Stimulated activated naive CD8-positive, alpha-beta T cell treated with anti-CD3 and anti-CD28 coated beads, Interleukin-15, amount 100 ng/mL, for 72 hours (primary cell): ENCODE results near the gene SAGE1.
"Not testable (repeated sequence)": the region's sequence is repeated elsewhere in the genome, so short reads cannot be mapped to it uniquely, and the experiment has no call there.

Experiments used
- ATAC-seq: fragments of 150-1000 bp; cut with Tn5 transposase; 2 replicates; pipeline ENCODE4 v1.10.0; 2021; ENCODE audit warnings: mild to moderate bottlenecking, moderate library complexity
- DNase-seq, 2 donors: peaks; one replicate each; pipeline ENCODE4 v3.0.0; 2021 to 2022
- H3K27ac Mint-ChIP-seq, 2 donors: one replicate each; pipeline ENCODE4 v1.8.0; 2022; ENCODE audit warnings: mild to moderate bottlenecking in 2 of 2, mixed read lengths in 2 of 2, moderate library complexity in 2 of 2
- H3K27me3 Mint-ChIP-seq: one replicate; pipeline ENCODE4 v1.8.0; 2022; ENCODE audit warnings: mixed read lengths
- H3K4me1 Mint-ChIP-seq: one replicate; pipeline ENCODE4 v1.8.0; 2022; ENCODE audit warnings: mild to moderate bottlenecking, mixed read lengths
- H3K4me3 Mint-ChIP-seq, 2 donors: one replicate each; pipeline ENCODE4 v1.8.0; 2022; ENCODE audit warnings: mild to moderate bottlenecking in 2 of 2, mixed read lengths in 2 of 2, moderate library complexity in 1 of 2
- H3K9me3 Mint-ChIP-seq, 2 donors: one replicate each; pipeline ENCODE4 v1.8.0; 2022; ENCODE audit warnings: mixed read lengths in 2 of 2

The SAGE1 gene, protein sequence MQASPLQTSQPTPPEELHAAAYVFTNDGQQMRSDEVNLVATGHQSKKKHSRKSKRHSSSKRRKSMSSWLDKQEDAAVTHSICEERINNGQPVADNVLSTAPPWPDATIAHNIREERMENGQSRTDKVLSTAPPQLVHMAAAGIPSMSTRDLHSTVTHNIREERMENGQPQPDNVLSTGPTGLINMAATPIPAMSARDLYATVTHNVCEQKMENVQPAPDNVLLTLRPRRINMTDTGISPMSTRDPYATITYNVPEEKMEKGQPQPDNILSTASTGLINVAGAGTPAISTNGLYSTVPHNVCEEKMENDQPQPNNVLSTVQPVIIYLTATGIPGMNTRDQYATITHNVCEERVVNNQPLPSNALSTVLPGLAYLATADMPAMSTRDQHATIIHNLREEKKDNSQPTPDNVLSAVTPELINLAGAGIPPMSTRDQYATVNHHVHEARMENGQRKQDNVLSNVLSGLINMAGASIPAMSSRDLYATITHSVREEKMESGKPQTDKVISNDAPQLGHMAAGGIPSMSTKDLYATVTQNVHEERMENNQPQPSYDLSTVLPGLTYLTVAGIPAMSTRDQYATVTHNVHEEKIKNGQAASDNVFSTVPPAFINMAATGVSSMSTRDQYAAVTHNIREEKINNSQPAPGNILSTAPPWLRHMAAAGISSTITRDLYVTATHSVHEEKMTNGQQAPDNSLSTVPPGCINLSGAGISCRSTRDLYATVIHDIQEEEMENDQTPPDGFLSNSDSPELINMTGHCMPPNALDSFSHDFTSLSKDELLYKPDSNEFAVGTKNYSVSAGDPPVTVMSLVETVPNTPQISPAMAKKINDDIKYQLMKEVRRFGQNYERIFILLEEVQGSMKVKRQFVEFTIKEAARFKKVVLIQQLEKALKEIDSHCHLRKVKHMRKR

DNA sequence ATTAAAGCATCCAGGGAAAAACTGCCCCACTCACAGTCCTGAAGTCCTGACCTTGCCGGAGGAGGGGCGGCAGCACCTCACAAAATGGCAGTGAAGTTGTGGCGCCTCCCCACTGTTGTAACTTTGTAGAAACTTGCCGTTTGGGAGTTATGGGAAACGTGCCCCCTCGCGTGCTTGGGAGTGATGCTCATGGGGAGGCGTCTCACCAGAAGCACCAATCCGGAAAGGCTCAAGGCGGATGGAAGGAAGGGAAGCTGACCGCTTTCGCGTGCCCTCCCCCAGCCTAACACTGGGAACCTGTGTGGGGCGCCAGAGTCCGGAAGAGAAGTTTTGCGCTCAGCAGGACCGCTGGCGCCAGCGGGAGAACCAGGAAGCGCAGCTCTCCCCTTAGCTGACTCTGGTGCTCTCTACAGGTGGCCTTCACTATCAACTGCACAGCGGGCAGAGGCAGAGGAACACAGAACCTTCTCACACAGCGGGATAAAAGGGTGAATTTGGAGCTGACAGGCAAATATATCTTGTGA is at the start of gene SAGE1, which contains the start of gene CT45A10:
TSS of gene SAGE1 (plus strand) at position 423 of the 524 bp plus-strand sequence. CDS start 2,527 bp downstream, outside the sequence.
TSS of gene CT45A10 (minus strand) at position 151 of the 524 bp plus-strand sequence. CDS start 8,100 bp downstream, outside the sequence.
- Mint-ChIP-seq H3K27me3 (no peaks in the 10 kb centered on the region), H3K9me3 (no peaks in the 10 kb centered on the region), H3K4me1 (no peaks in the 10 kb centered on the region), H3K4me3 (no peak within 1 kb of the TSS), H3K27ac (no peak within 1 kb of the TSS)
- ATAC-seq (no peak), DNase-seq (no peak)

DNA sequence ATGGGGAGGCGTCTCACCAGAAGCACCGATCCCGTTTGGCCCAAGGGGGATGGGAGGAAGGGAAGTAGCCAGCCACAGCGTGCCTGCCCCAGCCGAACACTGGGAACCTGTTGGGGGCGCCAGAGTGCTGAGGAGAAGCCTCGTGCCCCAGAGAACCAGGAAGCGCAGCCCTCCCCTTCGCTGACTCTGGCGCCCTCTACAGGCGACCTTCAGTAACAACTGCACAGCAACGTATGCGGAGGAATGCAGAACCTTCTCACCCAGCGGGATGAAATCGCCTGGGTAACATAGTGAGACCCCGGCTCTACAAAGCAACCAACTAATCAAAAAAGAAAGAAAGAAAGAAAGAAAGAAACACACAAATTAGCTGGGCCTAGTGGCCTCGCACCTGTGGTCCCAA is 39.1 kb upstream of the SAGE1 start, which contains the start of gene CT45A8:
TSS of gene CT45A8 (minus strand) at position 101 of the 400 bp plus-strand sequence. CDS start 3,755 bp downstream, outside the sequence.
- not testable (repeated sequence) for H3K4me1 Mint-ChIP-seq, ATAC-seq, H3K27me3 Mint-ChIP-seq

DNA sequence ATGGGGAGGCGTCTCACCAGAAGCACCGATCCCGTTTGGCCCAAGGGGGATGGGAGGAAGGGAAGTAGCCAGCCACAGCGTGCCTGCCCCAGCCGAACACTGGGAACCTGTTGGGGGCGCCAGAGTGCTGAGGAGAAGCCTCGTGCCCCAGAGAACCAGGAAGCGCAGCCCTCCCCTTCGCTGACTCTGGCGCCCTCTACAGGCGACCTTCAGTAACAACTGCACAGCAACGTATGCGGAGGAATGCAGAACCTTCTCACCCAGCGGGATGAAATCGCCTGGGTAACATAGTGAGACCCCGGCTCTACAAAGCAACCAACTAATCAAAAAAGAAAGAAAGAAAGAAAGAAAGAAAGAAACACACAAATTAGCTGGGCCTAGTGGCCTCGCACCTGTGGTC is 21.8 kb upstream of the SAGE1 start, which contains the start of gene CT45A9:
TSS of gene CT45A9 (minus strand) at position 101 of the 400 bp plus-strand sequence. CDS start 3,751 bp downstream, outside the sequence.
- H3K27ac Mint-ChIP-seq, H3K9me3 Mint-ChIP-seq, H3K4me1 Mint-ChIP-seq, DNase-seq, ATAC-seq, H3K4me3 Mint-ChIP-seq, H3K27me3 Mint-ChIP-seq: not testable (repeated sequence)

More for the DNA sequence above, 39.1 kb upstream of the SAGE1 start, which contains the start of gene CT45A8:
- not testable (repeated sequence) for H3K4me3 Mint-ChIP-seq, H3K9me3 Mint-ChIP-seq, H3K27ac Mint-ChIP-seq, DNase-seq

DNA sequence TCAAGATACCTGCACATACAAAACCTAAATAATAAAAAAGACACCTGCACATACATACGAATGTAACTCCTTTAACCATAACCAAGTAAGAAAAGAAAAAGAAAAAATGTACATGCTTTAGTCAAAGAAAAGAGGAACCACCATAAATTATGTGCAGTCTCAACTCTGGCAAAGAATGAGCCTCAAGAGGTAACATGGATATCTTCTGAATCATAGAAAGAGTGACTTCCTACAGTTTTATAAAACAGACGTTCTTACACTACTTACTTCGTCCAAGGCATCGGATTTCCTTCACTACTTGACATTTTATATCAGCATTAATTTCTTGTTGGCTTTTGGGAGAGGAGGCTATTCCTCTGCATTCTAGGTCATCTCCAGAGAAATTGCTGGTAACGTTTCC is 10.8 kb upstream of the SAGE1 start:
- not testable (repeated sequence) for ATAC-seq, H3K27ac Mint-ChIP-seq, DNase-seq, H3K4me3 Mint-ChIP-seq, H3K4me1 Mint-ChIP-seq, H3K9me3 Mint-ChIP-seq, H3K27me3 Mint-ChIP-seq

DNA sequence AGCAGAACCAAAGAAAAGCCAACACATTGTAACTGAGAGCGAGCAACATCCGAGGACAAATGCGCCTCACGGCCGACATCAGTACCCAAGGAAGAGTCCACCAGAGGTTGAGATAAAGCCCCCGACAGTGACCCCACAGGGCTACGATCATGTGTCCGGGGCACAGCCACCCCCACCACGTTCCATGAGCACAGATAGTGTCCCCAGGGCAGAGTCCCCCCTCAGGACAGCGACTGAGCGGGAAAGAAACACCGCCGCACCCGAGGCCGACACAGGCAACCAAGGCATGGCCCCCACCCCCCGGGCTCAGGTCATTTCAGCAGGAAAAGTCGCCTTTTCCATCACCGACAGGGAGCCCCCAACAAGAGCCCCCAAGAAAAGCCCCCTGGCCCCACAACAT is 5.3 kb upstream of the SAGE1 start:
- H3K27ac Mint-ChIP-seq, H3K9me3 Mint-ChIP-seq, H3K4me3 Mint-ChIP-seq, ATAC-seq, DNase-seq, H3K4me1 Mint-ChIP-seq, H3K27me3 Mint-ChIP-seq: not testable (repeated sequence)

DNA sequence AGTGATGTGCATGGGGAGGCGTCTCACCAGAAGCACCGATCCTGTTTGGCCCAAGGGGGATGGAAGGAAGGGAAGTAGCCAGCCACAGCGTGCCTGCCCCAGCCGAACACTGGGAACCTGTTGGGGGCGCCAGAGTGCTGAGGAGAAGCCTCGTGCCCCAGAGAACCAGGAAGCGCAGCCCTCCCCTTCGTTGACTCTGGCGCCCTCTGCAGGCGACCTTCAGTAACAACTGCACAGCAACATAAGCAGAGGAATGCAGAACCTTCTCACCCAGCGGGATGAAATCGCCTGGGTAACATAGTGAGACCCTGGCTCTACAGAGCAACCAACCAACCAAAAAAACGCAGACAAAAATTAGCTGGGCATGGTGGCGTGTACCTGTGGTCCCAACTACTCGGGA is 4.5 kb upstream of the SAGE1 start:
- DNase-seq: peak; percentile 34 to 47

DNA sequence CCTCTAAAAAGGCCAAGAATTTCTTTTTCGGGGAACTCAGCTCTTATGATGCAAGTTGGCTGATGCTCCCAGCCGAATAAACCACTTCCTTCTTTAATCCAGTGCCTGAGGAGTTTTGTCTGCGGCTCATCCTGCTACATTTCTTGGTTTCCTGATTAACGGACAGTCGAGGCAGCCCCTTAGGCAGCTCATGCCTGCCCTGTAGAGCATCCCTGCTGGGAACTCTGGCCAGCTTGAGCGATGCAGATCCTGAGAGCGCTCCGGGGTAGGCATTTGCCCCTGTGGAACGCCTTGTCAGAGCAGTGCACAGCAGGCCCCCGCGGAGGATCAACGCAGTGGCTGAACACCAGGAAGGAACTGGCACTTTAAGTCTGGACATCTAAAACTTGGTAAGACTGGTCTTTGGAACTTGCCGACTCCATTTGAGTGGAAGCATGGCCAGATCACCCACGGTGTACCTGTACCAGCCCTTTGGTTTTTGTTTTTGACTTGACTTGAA is 3.4 kb upstream of the SAGE1 start:
- Mint-ChIP-seq H3K27ac (no peak overlapping the region), H3K9me3 (no peaks in the 10 kb centered on the region), H3K4me3 (no peak overlapping the region), H3K27me3 (no peaks in the 10 kb centered on the region), H3K4me1 (no peaks in the 10 kb centered on the region)
- DNase-seq (no peak), ATAC-seq (no peak)

More for the DNA sequence above, 4.5 kb upstream of the SAGE1 start:
- H3K4me3 Mint-ChIP-seq, H3K27ac Mint-ChIP-seq, H3K9me3 Mint-ChIP-seq, H3K27me3 Mint-ChIP-seq, H3K4me1 Mint-ChIP-seq, ATAC-seq: not testable (repeated sequence)

DNA sequence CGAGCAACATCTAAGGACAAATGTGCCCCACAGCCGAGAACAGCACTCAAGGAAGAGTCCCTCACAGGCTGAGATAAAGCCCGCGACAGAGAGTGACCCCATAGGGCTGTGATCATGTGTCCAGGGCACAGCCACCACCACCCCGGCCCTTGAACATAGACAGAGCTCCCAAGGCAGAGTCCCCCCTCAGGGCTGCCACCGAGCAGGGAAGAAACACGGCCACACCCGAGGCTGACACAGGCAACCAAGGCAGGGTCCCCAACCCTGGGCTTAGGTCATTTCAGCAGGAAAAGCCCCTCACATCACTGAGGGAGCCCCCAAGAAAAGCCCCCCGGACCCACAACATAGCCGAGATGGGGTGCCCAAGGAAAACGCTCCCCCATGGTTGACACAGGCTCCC is 735 bp upstream of the SAGE1 start:
- ATAC-seq (no peak), DNase-seq (no peak)
- no peak overlapping the region for H3K27ac Mint-ChIP-seq
- H3K27me3 Mint-ChIP-seq: no peaks in the 10 kb centered on the region
- no peak overlapping the region for H3K4me3 Mint-ChIP-seq
- H3K9me3 Mint-ChIP-seq: no peaks in the 10 kb centered on the region
- no peaks in the 10 kb centered on the region for H3K4me1 Mint-ChIP-seq

DNA sequence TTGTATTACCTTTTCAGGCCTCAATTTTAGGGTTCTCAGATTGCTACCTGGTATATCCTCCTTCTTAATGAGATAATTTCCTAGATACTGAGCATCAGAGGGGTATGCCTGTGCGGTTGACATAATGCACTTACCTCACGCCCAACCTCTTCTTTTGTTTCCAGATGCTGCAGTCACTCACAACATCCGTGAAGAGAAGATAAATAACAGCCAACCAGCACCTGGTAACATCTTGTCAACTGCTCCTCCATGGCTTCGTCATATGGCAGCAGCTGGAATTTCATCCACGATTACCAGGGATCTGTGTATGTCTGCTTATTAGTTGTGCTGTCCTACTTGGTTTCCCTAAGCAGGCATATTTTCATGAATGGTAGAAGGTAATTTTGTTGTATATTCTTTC is 16.7 kb downstream of the SAGE1 start:
- no peaks in the 10 kb centered on the region for H3K4me1 Mint-ChIP-seq

DNA sequence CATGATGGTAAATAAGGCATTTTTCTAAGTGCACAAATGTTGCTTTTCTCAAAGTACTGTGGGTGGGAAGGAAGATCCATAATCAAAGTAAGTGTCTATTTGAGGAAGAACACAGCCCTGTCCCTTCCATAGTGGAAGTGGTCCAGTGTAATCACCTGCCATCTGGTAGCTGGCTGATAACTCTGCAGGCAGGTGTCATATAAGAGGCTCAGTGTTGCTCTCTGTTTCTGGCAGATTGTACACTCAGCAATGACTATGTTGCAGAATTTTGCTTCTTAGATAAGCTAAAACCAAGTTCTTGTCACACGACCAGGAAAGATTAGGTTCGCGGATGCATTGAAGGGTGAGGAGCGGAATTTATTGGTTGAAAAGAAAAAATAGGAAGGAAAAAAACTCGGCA is 20.9 kb downstream of the SAGE1 start:
- Mint-ChIP-seq H3K27ac (no peak overlapping the region), H3K27me3 (no peaks in the 10 kb centered on the region), H3K4me3 (no peak overlapping the region)

More for the DNA sequence above, 16.7 kb downstream of the SAGE1 start:
- Mint-ChIP-seq H3K4me3 (no peak overlapping the region), H3K27me3 (no peaks in the 10 kb centered on the region), H3K9me3 (no peaks in the 10 kb centered on the region), H3K27ac (no peak overlapping the region)
- DNase-seq (no peak), ATAC-seq (no peak)

DNA sequence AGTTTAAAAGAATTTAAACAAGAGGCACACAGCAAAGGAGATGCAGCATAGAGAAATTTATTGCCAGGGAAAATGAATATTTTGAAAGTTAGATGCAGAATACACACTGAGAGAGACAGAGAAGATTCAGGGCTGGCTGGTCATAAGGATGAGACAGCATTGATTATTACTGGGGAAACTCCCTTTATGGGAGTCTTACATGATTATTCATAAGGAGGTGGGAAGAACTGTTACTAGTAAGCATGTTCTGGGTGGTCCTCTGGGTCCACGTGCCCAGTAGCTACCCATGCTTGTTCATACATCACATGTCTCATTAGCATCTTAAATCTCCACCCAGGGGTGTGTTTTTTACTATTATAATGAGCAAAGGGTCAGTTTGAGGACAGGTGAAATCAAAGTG is 27.0 kb downstream of the SAGE1 start:
- H3K27ac Mint-ChIP-seq, H3K9me3 Mint-ChIP-seq, ATAC-seq, H3K4me1 Mint-ChIP-seq, H3K27me3 Mint-ChIP-seq, DNase-seq, H3K4me3 Mint-ChIP-seq: not testable (repeated sequence)

More for the DNA sequence above, 20.9 kb downstream of the SAGE1 start:
- no peaks in the 10 kb centered on the region for H3K9me3 Mint-ChIP-seq
- ATAC-seq: no peak
- DNase-seq: no peak
- H3K4me1 Mint-ChIP-seq: no peaks in the 10 kb centered on the region

DNA sequence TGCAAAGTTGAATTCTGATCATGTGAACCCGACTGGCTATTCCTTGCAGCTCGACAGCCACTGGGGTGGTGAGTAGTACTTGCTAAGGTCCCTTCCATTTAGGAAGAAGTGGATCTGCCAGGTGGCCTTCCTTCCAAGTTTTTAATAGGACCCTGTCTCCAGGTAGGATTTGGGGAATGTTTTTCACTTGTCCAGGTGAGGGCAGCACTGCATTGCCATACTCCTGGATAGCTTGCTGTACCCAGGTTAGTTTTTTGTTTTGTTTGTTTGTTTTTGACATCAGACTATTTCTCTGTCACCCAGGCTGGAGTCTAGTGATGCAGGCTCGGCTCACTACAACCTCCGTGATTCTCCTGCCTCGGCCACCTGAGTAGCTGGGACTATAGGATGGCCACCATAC is 29.8 kb downstream of the SAGE1 start:
- Mint-ChIP-seq H3K27ac (no peak overlapping the region), H3K4me3 (no peak overlapping the region), H3K4me1 (no peaks in the 10 kb centered on the region), H3K9me3 (no peaks in the 10 kb centered on the region), H3K27me3 (no peaks in the 10 kb centered on the region)
- DNase-seq (no peak), ATAC-seq (no peak)

DNA sequence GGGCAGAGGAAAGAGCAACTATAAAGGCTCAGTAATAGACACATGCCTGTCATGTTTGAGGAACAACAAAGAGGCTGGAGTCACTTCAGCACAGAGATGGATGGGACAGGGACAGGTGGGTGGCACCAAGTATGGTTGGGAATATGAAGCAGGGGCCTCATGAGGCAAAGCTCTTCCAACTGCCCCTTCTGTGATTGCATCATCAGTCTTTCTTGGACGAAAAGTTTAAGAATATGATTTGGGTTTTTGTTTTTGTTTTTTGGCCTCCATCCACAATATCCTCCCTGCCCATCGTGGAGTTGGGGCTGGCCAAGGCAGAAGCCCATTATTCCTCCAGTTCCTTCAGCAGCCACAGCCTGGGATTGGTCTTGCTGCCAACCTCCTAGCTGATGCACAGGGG is 34.4 kb downstream of the SAGE1 start:
- no peaks in the 10 kb centered on the region for H3K27me3 Mint-ChIP-seq
- H3K4me1 Mint-ChIP-seq: no peaks in the 10 kb centered on the region
- ATAC-seq (no peak), DNase-seq (no peak)
- no peak overlapping the region for H3K4me3 Mint-ChIP-seq
- H3K9me3 Mint-ChIP-seq: no peaks in the 10 kb centered on the region
- H3K27ac Mint-ChIP-seq: no peak overlapping the region

DNA sequence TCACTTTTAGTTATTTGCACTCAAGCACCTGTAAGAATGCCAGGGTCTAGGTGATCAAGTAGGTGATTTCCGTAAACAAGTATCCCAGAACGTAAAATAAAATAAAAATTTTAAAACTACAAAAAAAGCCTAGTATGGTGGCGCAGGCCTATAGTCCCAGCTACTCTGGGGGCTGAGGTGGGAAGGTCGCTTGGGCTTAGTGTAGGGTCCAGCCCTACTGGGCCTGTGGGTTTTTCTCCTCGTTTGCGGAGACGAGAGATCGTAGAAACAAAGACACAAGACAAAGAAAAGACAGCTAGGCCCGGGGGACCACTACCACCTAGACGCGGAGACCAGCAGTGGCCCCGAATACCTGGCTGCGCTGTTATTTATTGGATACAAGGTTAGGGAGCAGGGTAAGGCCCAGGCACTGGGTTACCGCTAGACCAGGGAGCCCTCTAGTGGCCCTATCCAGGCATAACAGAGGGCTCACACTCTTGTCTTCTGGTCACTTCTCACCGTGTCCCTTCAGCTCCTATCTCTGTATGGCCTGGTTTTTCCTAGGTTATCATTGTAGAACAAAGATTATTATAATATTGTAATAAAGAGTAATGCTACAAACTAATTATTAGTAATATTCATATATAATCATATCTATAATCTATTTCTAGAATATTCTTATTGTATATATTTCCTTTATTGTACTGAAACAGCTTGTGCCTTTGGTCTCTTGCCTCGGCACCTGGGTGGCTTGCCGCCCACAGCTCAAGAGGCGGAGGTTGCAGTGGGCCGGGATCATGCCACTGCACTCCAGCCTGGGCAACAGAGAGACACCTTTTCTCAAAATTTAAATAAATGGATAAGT is 38.4 kb downstream of the SAGE1 start:
- peak; percentile 15 to 26 for DNase-seq

More for the DNA sequence above, 38.4 kb downstream of the SAGE1 start:
- H3K27me3 Mint-ChIP-seq: no peaks in the 10 kb centered on the region
- no peaks in the 10 kb centered on the region for H3K9me3 Mint-ChIP-seq
- H3K4me3 Mint-ChIP-seq: no peak overlapping the region
- H3K27ac Mint-ChIP-seq: no peak overlapping the region
- H3K4me1 Mint-ChIP-seq: no peaks in the 10 kb centered on the region
- peak; percentile 60 for ATAC-seq
